NCI-H1694 (cell line): ENCODE results near the gene NIM1K.
A peak's percentile ranks its signal among the peaks of the same experiment; 100 is the strongest.
"Not testable (repeated sequence)": the region's sequence is repeated elsewhere in the genome, so short reads cannot be mapped to it uniquely, and the experiment has no call there.

Source experiments
- DNase-seq: peaks from one replicate; lab custom pipeline; 2025; lab: John Stamatoyannopoulos, UW

The NIM1K gene

DNA sequence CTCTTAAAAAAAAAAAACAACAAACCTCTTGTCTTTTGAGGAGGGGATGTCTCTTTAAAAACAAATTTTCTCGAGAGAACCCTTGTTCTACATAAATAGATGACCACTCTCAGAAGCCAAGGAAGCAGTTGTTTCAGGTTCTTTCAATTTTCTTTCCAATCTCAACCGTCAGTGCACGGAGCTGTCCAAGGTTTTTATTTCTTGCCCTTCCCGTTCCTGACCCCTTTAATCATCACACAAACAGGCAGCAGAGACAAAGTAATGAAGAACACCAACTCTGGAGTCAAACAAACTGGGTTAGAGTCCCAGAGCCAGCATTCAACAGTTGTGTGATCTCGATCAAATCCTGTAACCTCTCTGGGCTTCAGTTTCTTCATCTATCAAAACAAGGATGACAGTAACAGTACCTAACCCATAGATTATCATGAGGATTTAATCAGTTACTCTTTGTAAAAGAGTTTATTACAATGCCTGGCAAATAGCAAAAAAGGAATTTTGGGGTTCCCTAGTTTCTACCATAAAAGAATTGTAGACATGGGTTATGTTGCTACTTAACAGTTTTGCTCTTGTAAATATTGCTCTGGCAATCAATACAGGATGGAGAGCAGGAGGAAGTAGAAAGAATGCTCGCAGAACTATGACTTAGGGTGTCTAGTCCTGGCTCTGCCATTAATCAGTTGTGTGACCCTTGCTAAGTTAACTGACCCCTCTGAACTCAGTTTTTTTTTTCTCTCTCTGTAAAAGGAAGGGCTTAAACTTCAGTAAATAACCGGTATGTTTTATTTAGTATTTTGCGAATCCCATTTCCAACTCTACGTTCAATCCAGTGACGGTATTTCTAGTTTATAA is 1.0 kb upstream of the NIM1K start:
- no peak for DNase-seq

DNA sequence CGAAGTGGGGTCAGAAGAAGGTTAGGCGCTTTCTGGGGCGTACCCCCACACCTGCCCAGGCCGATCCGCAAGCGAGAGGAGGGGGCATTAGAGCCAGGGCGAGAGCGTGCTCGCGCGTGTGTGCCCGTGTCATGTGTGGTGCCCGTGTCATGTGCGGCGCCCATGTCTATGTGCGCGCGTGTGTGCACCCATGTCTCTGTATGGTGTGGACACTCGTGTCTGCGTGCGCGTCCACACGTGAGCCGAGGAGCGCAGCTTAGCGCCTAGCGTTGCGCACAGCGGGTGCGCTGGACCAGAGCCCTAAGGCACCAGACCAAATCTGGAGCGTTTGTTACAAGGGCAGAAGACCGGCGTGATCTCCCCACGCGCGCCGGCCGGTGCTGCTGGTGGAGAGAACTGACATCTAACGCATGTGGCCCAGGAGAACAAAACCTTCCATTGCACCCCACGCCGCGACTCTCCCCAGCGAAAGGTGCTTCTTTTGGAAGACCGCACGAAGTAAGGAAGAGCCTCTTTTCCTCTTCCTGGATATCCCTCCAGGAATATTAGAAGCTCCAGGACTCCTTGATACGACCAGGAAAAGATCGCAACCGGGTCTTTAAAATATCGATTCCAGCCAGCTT is 644 bp downstream of the NIM1K start:
- no peak for DNase-seq

- DNase-seq, result peak; percentile 6
These were observed 1.3 kb downstream of the NIM1K start for GRCh38 chr5:43193181-43193893.

DNA sequence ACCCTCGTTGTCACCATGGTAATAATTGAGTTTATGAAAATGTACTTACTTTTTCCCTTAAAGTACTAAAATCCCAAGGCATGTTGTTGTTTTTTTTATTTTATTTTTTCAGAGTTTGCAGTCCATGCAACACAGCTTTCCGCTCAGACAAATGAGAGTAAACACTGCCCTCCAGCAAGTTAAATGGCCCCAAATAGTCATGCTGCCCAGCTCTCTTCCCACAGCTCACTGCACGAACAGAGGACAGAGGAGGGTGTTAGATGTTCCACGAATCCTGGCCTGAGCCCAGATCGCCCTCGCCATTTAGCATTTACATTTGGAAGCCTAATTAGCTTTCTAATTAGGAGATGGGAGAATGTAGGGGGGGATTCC is 1.9 kb downstream of the NIM1K start:
- no peak for DNase-seq

DNA sequence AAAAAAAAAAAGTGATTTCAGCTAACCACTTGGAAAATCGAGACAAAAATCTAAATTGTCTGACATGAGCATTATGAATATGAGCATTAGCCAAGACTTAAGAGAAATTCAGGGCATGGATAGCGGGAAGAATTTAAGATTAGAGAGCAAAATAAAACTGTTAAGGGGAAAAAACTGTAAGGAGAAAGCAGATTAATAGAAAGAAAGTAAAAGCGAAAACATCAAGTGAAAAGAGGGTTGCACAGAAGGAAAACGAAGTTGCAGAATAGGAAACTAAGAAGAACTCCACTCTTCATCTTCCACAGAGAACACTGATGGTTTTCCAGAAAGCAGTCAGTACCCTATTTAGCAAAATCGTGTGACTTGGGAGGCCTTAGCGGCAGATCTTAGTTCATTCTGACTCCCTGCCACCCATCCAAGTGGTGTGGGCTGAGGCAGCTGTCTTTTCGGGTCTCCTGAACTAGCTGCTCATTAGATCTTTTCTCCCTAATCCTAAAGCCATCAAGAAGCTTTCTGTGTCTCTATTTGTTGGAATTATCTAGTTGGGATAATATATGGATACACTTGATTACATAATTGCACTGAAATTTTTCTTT is 3.7 kb downstream of the NIM1K start:
- no peak for DNase-seq

- DNase-seq, result no peak
These were observed 5.5 kb downstream of the NIM1K start for GRCh38 chr5:43197535-43197934.

GRCh38 chr5:43201442-43201841 is 9.4 kb downstream of the NIM1K start:
- DNase-seq, result not testable (repeated sequence)

- DNase-seq, result no peak
These were observed 10.4 kb downstream of the NIM1K start for GRCh38 chr5:43202380-43202779.

- no peak for DNase-seq
These were observed 11.3 kb downstream of the NIM1K start for GRCh38 chr5:43203373-43203772.

DNA sequence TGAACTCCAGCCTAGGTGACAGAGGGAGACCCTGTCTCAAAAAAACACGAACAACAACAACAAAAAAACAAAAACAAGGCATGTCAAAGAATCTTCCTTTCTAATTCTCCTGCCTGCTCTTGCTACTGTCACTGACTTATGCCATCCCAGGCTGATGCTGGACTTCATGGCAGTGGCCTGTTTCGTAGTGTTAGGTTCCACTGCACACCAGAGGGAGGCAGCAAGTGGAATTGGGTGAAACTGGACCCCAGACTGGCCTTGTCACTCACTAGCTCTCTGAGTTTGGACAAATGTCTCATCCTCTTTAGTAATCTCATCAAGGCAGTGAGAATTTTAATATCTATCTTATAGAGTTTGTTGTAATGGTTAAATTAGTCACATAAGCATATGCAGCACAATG is 12.9 kb downstream of the NIM1K start:
- DNase-seq, result no peak

DNA sequence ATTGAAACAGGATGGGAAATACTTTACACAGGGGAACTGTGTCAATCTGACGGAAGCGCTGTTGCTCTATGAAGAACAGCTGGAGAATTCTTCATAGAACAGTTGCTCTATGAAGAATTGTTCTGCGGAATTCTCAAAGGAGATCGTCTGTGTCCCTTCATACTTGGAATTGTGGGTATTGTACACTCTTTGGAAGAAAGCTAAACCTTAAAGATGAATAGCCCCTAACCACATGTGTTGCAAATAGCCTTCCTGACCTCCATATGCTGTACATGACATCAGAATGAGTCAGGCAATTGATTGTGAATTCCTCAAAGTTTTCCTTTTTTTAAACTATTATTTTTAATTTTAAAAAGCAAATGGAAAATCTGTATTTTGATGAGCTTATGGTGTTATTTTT is 15.6 kb downstream of the NIM1K start:
- no peak for DNase-seq

DNA sequence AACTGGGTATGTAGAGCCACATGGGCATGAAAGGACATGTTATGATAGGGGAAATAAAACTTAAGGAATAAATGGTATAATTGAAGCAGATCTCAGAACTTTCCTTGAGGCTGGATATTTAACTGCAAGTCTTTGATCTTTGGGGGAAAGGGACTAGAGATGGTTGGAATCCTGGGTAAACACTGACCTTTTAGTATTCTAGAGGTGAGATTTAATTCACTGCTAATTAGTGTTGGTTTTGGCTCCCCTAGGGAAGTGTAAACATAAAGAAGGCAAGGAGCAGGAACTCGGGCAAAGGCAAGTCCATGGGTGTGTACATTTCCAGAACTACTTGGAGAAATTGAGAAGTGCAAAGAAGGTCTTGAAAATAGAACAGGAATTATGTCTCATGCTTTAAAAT is 16.6 kb downstream of the NIM1K start:
- no peak for DNase-seq

GRCh38 chr5:43209060-43209459 is 17.0 kb downstream of the NIM1K start:
- DNase-seq, result no peak

GRCh38 chr5:43209833-43210232 is 17.8 kb downstream of the NIM1K start:
- no peak for DNase-seq

DNA sequence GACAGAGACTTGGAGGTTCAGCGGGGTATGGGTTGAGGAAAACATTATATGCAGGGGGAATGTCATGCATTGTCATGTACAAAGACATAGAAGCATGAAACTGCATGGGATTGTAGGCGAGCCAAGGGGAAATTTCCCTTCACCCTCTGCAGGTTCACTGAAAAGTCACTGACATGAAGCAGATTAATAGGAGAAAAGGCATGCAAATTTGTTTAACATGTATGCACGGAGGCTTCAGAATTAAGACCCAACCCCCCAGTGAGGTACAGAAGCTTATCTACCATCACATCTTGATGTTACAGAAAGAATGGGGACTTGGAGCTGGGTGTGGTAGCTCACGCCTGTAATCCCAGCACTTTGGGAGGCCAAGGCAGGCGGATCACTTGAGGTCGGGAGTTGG is 18.5 kb downstream of the NIM1K start:
- DNase-seq, result no peak

GRCh38 chr5:43213951-43214350 is 21.9 kb downstream of the NIM1K start:
- DNase-seq, result no peak

DNA sequence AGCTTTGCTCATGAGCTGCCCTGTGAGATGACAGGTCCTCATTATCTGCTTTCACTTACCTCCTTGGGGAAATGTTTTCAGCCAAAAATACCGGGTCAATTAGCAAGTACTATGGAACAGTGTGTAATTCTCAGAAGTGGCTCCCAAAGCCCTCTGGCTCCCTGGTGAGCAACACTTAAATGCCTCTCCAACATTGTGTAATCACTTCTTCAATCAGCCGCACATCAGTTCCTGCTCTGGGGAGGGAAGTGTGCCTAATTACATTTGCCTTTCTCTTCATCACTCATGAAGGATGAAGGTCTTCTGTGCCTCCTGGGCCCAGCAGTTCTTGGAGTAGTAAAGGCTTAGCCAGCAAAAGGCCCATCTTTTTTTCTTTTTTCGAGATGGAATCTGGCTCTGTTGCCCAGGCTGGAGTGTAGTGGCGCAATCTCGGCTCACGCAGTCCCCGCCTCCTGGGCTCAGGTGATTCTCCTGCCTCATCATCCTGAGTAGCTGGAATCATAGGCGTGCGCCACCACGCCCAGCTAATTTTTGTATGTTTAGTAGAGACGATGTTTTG is 23.1 kb downstream of the NIM1K start:
- DNase-seq, result no peak

- DNase-seq, result no peak
These were observed 24.9 kb downstream of the NIM1K start for GRCh38 chr5:43216941-43217340.

DNA sequence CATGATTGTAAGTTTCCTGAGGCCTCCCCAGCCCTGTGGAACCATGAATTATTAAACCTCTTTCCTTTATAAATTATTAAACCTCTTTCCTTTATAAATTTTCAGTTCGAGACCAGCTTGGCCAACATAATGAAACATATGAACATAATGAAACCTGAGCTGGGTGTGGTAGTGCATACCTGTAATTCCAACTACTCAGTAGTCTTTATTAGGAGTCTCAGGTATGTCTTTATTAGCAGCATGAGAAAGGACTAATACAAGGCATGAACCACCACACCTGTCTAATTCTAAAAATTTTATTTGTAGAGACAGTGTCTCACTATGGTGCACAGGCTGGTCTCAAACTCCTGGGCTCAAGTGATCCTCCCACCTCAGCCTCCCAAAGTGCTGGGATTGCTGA is 27.1 kb downstream of the NIM1K start:
- DNase-seq, result no peak

DNA sequence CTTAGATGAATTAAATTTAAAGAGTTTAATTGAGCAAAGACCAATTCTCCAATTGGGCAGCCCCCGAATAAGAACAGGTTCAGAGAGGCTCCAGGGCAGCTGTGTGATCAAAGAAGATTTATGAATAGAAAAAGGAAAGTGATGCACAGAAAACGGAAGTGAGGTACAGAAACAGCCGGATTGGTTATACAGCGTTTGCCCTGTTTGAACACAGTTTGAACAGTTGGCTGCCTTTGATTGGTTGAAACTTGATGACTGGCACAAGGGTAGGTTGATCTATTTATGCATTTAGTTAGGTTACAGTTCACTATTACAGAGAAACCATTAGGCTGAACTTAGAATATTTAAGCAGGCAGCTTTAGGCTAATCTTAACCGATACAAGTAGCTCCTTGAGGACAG is 29.5 kb downstream of the NIM1K start:
- no peak for DNase-seq

GRCh38 chr5:43225649-43226245 is 33.7 kb downstream of the NIM1K start:
- no peak for DNase-seq

DNA sequence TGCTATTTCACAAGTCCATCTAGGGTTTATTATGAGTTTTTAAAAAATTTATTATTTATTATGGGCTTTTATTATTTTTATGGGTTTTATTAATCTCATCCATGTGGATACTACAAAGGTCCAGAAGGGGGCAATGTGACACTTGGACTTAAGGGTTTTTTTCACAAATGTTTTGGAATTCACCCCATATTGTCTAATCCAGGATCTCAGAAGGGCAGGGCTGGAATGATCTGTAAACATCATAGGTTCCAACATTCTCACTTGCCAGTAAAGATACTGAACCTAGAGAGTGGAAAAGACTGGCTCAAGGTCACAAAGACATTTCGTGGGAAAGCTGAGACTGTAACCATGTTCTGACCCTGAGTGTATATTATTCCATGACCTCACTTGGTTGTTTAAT is 35.6 kb downstream of the NIM1K start:
- peak; percentile 51 for DNase-seq
